Nephron progenitor cell (in vitro differentiated cells): ENCODE data around the gene JCAD.

Experiments used
- DNase-seq: peaks from one replicate; pipeline ENCODE4 v3.0.0; 2021
- H3K27ac Mint-ChIP-seq: 2 replicates; pipeline ENCODE4 v1.8.0; 2021; ENCODE audit warnings: mild to moderate bottlenecking, moderate library complexity, mixed read lengths
- H3K27me3 Mint-ChIP-seq: 2 replicates; pipeline ENCODE4 v1.8.0; 2021; ENCODE audit warnings: mild to moderate bottlenecking, low read depth, mixed read lengths; ENCODE audit not compliant: poor library complexity
- H3K36me3 Mint-ChIP-seq: 2 replicates; pipeline ENCODE4 v1.8.0; 2021; ENCODE audit warnings: low read depth, mixed read lengths
- H3K4me1 Mint-ChIP-seq: 2 replicates; pipeline ENCODE4 v1.8.0; 2021; ENCODE audit warnings: mixed read lengths
- H3K4me3 Mint-ChIP-seq: 2 replicates; pipeline ENCODE4 v1.8.0; 2021; ENCODE audit warnings: mild to moderate bottlenecking, moderate library complexity, mixed read lengths
- H3K9me3 Mint-ChIP-seq: 2 replicates; pipeline ENCODE4 v1.8.0; 2021; ENCODE audit warnings: mild to moderate bottlenecking, moderate library complexity, mixed read lengths
- CTCF ChIP-seq: fragments of 200-600 bp; sonication (generic); IDR thresholded peaks from 2 replicates; pipeline ENCODE4 v1.5.0; 2021; ENCODE audit warnings: antibody characterized with exemption

JCAD gene

GRCh38 chr10:30070001-30070685 lies 10.8 kb upstream of the JCAD start:
- Mint-ChIP-seq H3K9me3 (no peaks in the 10 kb centered on the region), H3K4me1 (peaks cover 22% of the 10 kb centered on the region), H3K27ac (no peak overlapping the region), H3K36me3 (no peaks in the 10 kb centered on the region), H3K27me3 (peaks cover 10% of the 10 kb centered on the region), H3K4me3 (no peak overlapping the region)
- no peak for DNase-seq
- no peak for TF ChIP-seq CTCF

- Mint-ChIP-seq H3K4me3 (no peak overlapping the region), H3K4me1 (peaks cover 22% of the 10 kb centered on the region), H3K27me3 (peaks cover 14% of the 10 kb centered on the region), H3K9me3 (no peaks in the 10 kb centered on the region), H3K27ac (peak overlapping the region; percentile 68), H3K36me3 (no peaks in the 10 kb centered on the region)
- DNase-seq, result no peak
- no peak for TF ChIP-seq CTCF
Measured at GRCh38 chr10:30068492-30069223, 9.3 kb upstream of the JCAD start.

- DNase-seq, result no peak
- Mint-ChIP-seq H3K9me3 (no peaks in the 10 kb centered on the region), H3K4me3 (no peak overlapping the region), H3K4me1 (peaks cover 15% of the 10 kb centered on the region), H3K36me3 (no peaks in the 10 kb centered on the region), H3K27me3 (peaks cover 39% of the 10 kb centered on the region), H3K27ac (no peak overlapping the region)
- TF ChIP-seq CTCF, result no peak
Measured at GRCh38 chr10:30063099-30063498, 3.7 kb upstream of the JCAD start.

- H3K27ac Mint-ChIP-seq, result no peak overlapping the region
Measured at GRCh38 chr10:30062582-30062981, 3.2 kb upstream of the JCAD start.

GRCh38 chr10:30062090-30062489 lies 2.7 kb upstream of the JCAD start:
- no peak overlapping the region for H3K4me3 Mint-ChIP-seq
- no peaks in the 10 kb centered on the region for H3K36me3 Mint-ChIP-seq
- H3K9me3 Mint-ChIP-seq, result no peaks in the 10 kb centered on the region
- H3K4me1 Mint-ChIP-seq, result peaks cover 25% of the 10 kb centered on the region
- no peak for DNase-seq
- no peak overlapping the region for H3K27ac Mint-ChIP-seq
- H3K27me3 Mint-ChIP-seq, result peaks cover 39% of the 10 kb centered on the region
- no peak for TF ChIP-seq CTCF

More at GRCh38 chr10:30062582-30062981, 3.2 kb upstream of the JCAD start:
- Mint-ChIP-seq H3K4me3 (no peak overlapping the region), H3K36me3 (no peaks in the 10 kb centered on the region), H3K4me1 (peaks cover 20% of the 10 kb centered on the region), H3K9me3 (no peaks in the 10 kb centered on the region), H3K27me3 (peaks cover 39% of the 10 kb centered on the region)
- DNase-seq, result no peak
- TF ChIP-seq CTCF, result no peak
